ENCODE results near the gene AHSG. TPM values are rescaled to one million over a fixed set of nuclear protein-coding genes. Genes with fewer than 3 reads are reported as not detected.
"Not testable (repeated sequence)": the region's sequence is repeated elsewhere in the genome, so short reads cannot be mapped to it uniquely, and the experiment has no call there.

The AHSG gene
- total RNA-seq, 1 donor from 2014 or later: not detected

GRCh38 chr3:186614597-186615483 is 2.0 kb downstream of the AHSG start:
- intact Hi-C loops (cut with micrococcal nuclease): loop anchor here (2.0 to 10.0 kb wide), 5 partner anchors 48 to 632 kb away; partner anchors contain the start of genes RFC4 and TBCCD1

DNA sequence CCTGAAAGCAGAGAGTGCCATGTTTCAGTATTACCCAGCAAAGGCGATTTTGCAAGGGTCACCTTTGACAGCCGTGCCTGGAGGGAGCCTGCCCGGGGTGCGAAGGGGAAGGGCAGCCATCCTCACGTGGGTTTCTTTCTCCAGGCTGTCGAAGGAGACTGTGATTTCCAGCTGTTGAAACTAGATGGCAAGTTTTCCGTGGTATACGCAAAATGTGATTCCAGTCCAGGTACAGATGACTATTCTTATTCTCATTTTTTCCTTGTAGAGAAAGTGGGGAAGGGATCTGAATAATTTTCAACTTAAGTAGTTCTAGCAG is 3.4 kb downstream of the AHSG start:
- intact Hi-C loops (cut with micrococcal nuclease): loop anchor here (5.0 to 10.0 kb wide), 4 partner anchors 49 to 549 kb away; partner anchors contain the start of genes RFC4 and TBCCD1

- intact Hi-C loops (cut with micrococcal nuclease): loop anchor here (1.0 to 10.0 kb wide), 6 partner anchors 50 to 640 kb away; partner anchors contain the start of genes RFC4 and TBCCD1
Measured at GRCh38 chr3:186617036-186617946, 4.4 kb downstream of the AHSG start.

DNA sequence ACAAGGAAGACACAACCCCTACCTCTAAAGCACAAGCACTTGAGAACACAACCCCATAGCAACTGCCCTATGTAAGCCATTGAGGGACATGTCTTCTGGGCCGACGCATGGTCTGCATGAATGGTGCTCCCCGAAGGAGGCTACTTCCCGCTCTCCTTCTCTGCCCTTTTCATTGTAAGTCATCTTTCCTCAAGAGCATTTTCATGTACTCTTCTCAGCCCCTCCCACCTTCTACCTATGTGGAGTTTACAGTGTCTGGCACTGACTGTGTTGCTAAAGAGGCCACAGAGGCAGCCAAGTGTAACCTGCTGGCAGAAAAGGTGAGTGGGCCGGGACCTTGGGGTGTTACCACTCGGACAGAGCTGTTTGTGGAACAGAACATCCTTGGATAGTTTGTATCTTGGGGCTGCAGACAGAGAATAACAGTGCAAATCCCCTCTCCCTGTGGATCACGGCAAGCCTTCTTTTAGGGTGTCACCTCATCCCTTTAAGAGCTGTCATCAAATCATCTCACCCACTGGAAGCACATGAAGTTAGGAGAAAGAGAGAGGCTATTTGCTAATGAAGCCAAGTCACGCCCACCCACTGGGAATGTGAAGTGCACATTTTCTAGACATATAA is 5.6 kb downstream of the AHSG start:
- intact Hi-C loops (cut with micrococcal nuclease): loop anchor here (5.0 to 10.0 kb wide), 4 partner anchors 51 to 546 kb away; partner anchors contain the start of genes RFC4 and TBCCD1

GRCh38 chr3:186619787-186620212 is 6.9 kb downstream of the AHSG start:
- intact Hi-C loops (cut with micrococcal nuclease): loop anchor here (5.0 to 10.0 kb wide), 4 partner anchors 52 to 545 kb away; partner anchors contain the start of genes RFC4 and TBCCD1

DNA sequence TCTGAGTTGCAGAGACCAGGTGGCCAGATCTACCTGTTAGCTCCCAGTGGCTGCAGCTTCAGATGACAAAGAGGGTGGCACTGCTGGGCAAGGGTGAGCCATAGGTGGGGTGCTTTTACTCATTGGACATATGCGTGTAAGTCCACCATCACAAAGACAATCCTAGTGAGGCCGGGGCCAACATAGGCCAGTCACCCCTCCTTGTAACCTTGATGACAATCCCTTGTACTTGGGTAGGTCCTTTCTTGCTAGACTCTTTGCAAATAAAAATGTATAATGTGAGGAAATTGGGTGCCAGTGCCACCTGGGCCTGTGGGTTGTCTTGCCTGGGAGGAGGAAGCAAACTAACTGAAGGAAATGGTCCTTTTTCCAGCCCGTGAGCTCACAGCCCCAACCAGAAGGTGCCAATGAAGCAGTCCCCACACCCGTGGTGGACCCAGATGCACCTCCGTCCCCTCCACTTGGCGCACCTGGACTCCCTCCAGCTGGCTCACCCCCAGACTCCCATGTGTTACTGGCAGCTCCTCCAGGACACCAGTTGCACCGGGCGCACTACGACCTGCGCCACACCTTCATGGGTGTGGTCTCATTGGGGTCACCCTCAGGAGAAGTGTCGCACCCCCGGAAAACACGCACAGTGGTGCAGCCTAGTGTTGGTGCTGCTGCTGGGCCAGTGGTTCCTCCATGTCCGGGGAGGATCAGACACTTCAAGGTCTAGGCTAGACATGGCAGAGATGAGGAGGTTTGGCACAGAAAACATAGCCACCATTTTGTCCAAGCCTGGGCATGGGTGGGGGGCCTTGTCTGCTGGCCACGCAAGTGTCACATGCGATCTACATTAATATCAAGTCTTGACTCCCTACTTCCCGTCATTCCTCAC is 7.6 kb downstream of the AHSG start:
- intact Hi-C loops (cut with micrococcal nuclease): no loop called here

GRCh38 chr3:186621894-186622650 is 9.2 kb downstream of the AHSG start:
- intact Hi-C loops (cut with micrococcal nuclease): no loop called here

DNA sequence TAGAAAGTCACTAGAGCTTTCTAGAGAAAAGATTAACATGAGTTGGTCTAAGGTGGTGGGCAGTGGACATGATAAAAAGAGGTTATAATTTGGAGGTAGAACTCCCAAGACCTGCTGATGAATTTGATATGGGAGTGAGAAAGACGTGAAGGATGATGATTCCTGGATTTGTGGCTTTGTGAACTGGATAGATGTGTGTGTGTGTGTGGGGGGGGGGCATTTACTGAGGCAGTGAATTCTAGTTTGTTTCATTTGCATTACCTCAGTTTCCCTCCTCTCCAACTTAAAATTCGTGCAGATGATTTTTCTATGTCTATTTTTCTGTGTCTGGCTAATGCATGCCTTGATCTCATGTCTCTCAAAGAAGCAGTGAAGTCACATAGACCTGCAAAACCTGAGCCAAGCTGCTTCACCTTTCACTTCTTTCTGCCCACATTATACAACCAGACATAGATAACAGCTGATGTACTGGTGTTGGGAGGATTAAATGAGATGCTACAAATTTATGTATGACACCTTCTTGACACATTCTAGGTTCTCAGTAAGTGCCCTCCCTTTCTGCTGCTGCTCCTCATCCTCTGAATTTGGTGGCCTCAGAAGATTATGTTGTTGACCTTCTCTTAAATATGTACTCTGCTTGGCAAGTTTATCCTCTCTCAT is 9.9 kb downstream of the AHSG start:
- intact Hi-C loops (cut with micrococcal nuclease): no loop called here

GRCh38 chr3:186624598-186624997 is 11.7 kb downstream of the AHSG start:
- intact Hi-C loops (cut with micrococcal nuclease): no loop called here

DNA sequence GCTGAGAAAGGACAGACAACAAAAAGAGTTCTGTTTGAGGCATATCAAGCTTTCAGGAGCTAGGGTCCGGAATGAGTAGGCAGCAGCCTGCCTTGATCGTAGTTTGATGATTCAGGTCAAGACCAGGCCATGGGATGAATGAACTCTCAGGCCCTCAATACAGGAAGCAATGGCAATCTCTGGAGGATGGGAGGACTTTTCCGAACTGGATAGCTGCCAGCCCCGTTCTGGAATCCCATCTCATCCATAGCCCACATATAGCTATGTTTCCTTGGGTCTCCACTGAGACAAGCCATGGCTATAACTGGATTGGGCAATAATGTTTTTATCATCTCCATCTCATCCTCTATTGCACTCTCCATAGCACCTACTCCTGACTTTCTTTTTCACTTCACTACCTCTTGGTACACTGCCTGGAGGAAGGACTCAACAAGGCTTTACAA is 12.8 kb downstream of the AHSG start:
- intact Hi-C loops (cut with micrococcal nuclease): no loop called here

DNA sequence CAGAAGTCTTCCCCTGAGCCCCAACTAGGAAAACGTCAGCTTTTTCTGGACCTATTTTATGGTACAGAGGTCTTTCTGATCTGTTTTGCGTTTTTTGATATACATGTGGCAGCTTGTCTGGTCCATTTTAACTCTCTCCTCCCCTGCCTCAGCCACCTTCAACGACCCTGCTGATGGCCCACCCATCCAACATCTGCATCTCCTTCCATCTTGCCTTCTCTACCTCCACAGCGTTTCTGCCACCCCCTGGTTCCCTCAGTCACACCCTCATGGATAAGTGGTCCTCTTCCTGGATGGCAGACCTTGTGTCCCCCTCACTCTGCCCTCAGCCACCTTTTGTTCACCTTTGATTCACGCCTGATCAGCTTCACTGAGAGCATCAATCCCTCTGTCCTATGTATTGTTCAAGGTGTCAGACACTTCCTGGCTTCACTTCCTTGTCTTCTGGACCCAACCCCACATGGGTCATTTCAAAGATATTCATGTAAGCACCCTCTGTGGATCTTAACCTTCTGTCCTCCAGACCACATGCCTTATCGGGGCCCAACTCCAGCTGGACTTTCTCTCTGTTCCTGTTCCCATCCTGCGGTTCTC is 13.5 kb downstream of the AHSG start:
- intact Hi-C loops (cut with micrococcal nuclease): no loop called here

- intact Hi-C loops (cut with micrococcal nuclease): no loop called here
Measured at GRCh38 chr3:186627852-186628414, 15.1 kb downstream of the AHSG start.

- intact Hi-C loops (cut with micrococcal nuclease): no loop called here
Measured at GRCh38 chr3:186628756-186629155, 15.9 kb downstream of the AHSG start.

DNA sequence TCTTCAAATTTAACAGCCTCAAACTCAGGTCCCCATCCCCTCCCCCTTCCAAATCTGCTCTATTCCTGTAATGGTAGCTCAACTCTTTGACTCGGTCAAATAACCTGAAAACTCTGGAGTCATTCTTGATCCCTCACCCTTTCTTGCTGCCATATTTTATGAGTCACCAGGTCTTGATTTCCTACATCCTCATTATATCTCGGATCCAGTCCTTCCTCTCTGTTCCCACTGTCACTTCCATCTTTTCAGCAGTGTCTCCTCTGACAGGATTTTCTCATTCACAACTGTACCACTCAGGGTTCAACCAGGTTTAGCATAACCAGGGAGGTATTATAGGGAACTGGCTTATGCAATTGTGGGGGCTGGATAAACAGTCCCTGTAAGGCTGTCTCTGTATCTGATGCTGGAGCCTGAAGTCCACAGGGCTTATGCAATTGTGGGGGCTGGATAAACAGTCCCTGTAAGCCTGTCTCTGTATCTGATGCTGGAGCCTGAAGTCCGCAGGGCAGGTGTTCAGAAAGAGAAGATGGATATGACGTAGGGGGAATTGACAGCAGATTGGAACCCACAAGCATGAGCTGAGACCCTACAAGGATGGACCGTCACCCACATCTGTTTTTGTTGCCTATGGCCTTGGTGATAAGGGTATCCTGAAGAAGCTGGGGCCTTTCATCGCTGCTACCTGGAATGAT is 18.2 kb downstream of the AHSG start:
- intact Hi-C loops (cut with micrococcal nuclease): no loop called here

- intact Hi-C loops (cut with micrococcal nuclease): no loop called here
Measured at GRCh38 chr3:186633481-186633880, 20.6 kb downstream of the AHSG start.

DNA sequence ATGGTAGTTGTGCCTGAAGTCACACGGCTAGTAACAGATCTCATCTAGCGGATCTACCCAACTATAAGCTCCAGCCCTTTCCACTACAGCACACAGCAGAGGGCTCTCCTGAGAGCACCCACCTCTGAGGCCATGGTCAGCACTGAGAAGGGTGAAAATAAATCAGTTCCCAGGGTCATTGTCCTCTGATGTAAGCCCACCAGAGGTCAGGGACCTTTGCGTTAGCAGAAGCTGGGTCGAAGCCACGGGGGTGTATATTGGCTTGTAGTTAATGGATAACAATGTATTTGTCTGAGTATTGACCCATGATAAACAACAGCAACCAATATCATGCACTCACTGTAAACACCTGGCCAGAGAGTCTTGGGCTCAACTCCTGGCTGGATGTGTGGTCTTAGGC is 21.3 kb downstream of the AHSG start:
- intact Hi-C loops (cut with micrococcal nuclease): not testable (repeated sequence)

- intact Hi-C loops (cut with micrococcal nuclease): no loop called here
Measured at GRCh38 chr3:186635532-186635931, 22.7 kb downstream of the AHSG start.

GRCh38 chr3:186636536-186636935 is 23.7 kb downstream of the AHSG start:
- intact Hi-C loops (cut with micrococcal nuclease): no loop called here
